Cardiac fibroblast (primary cell): Measurements from ENCODE around the gene MRPS22.

ENCODE experiments used
- DNase-seq, 2 donors: peaks; one replicate each; pipeline versions ENCODE4 v3.0.0 to v3.0.0-alpha.2; 2010; ENCODE audit warnings: low read depth in 2 of 2
- H3K4me3 ChIP-seq, 2 donors: replicated peaks in 1 of 2; 1 replicate in 1 of 2; 2 replicates in 1 of 2; pipeline ENCODE4 v1.5.1; 2011; ENCODE audit warnings: low read depth in 2 of 2, low read length in 2 of 2, mild to moderate bottlenecking in 2 of 2, moderate library complexity in 1 of 2
- TF ChIP-seq, protein P1 (sequence below): IDR thresholded peaks from one replicate; pipeline ENCODE4 v1.5.1; 2011; ENCODE audit warnings: low read depth, mild to moderate bottlenecking, low read length, inconsistent platforms

The MRPS22 gene

DNA sequence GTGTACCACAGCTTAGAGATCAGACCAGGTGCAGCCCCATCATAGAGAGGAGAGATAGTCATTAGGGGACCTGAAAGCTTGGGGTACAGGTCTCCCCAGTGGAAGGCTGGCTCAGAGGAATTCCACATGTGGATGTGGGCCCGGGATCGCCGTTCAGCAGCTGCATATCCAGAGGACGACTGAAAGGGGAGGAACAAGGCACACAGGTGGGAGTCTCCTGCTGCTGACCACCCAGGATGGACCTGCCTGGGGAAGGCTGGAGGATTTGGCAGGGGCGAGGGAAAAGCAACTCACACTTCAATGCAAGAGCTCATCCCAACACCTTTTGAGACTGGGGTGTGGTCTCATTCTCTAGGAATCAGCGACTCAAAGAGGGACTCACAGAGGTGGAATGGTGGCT, 25.0 kb upstream of the MRPS22 start:
- no peak overlapping the region for H3K4me3 ChIP-seq
- no peak for DNase-seq
- TF ChIP-seq, protein P1, sequence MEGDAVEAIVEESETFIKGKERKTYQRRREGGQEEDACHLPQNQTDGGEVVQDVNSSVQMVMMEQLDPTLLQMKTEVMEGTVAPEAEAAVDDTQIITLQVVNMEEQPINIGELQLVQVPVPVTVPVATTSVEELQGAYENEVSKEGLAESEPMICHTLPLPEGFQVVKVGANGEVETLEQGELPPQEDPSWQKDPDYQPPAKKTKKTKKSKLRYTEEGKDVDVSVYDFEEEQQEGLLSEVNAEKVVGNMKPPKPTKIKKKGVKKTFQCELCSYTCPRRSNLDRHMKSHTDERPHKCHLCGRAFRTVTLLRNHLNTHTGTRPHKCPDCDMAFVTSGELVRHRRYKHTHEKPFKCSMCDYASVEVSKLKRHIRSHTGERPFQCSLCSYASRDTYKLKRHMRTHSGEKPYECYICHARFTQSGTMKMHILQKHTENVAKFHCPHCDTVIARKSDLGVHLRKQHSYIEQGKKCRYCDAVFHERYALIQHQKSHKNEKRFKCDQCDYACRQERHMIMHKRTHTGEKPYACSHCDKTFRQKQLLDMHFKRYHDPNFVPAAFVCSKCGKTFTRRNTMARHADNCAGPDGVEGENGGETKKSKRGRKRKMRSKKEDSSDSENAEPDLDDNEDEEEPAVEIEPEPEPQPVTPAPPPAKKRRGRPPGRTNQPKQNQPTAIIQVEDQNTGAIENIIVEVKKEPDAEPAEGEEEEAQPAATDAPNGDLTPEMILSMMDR = no peak

DNA sequence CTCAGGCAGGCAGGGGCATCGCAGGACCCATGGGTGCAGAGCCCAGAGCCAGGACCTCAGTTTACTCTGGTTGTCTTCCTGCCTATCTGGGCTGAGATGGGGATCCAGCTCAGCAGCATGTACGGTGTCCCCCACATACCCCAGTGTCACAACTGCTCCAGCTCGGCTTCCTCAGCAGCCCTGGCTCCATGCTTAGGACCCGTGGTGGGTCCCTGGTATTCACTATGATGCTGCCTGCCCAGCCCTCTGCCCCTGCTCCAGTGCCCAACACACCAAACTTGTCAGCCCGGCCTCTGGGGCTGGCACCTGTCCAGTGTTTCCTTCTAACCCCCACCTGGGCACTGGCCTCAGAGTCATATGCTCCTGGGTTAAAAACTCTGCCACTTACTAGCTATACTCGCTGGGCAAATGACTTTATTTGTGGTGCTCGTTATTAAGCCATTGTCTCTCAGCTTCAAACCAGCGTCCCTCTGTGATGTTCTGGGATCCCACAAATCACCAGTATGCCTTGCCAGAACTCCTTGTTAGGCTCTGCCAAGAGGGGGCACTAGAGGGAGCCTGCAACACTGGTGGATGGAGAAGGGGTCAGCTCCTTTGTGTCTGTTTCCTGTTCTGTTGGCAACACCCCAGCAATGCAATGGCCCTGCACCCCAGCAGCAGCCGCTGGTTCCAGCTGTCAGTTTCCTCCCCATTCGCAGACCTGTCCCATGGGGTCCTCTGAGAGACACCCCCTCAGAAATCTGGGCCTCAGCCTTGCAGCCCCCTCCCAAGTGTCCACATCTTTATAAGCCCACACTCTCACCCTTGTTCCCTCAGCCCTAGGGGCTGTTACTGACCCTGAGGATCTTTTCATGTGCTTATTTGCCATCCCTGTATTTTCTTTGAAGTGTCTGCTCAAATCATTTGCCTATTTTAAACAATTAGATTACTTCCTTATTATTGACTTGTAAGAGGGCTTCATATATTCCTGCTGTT, 24.1 kb upstream of the MRPS22 start:
- peak in 1 of 2 donors; percentile 48 for DNase-seq
- H3K4me3 ChIP-seq = no peak overlapping the region
- TF ChIP-seq, protein P1 = peak; percentile 56

DNA sequence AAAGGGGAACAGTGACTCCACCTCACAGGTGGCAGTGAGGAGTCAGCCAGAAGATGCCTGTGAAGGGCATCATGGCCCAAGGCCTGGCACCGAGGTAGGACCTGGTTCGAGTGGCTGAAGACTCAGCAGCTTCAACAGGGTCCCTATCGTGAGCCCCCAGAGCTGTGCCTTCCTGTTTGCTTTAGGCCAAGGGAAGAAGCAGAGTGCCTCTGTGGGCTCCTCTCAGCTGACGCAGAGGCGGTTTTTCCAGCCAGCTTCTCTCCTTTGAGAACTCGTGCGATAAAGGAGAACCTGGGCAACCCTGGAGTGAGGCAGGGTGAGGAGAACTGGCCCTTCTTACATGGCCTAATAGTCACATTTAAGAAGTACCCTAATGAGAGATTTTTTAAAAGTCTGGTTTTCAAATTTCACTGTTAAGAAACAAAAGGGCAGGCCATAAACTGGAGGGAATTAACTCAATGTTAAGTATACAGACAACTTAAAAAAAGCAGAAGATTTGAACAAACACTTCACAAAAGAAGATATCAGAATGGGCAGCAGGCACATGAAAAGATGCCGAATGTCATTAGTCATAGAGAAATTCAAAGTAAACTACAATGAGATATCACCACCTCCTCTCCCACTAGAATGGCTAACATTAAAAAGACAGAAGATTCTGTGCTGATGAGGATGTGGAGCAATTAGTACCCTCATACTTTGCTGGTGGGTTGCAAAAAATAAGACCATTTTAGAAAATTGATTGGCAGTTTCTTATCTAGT, 23.1 kb upstream of the MRPS22 start:
- TF ChIP-seq, protein P1 = no peak
- DNase-seq = no peak
- H3K4me3 ChIP-seq = no peak overlapping the region

DNA sequence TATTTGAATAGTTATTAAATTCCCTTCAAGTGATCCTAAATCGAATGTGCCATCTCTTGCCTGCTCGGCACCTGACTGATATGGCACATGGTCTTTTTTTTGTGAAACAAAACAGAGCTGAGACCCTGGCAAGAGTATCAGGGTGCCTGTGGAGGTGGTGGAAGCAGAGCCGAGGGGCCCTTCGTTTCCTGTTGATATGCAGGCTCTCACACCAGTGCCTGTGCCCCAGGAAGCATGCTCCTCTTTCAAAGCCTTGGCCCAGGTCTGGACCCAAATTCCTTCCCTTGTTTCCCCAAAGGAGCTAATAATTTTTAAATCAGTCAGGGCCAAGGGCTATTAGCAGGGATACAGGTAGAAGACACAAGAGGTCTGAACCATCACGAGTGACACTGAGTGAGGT, 21.5 kb upstream of the MRPS22 start:
- TF ChIP-seq, protein P1 = no peak
- H3K4me3 ChIP-seq = no peak overlapping the region
- no peak for DNase-seq

GRCh38 chr3:139323146-139323545, 20.7 kb upstream of the MRPS22 start:
- TF ChIP-seq, protein P1 = no peak
- H3K4me3 ChIP-seq = no peak overlapping the region
- DNase-seq = no peak

GRCh38 chr3:139324456-139324855, 19.4 kb upstream of the MRPS22 start:
- no peak for DNase-seq
- TF ChIP-seq, protein P1 = no peak
- H3K4me3 ChIP-seq = no peak overlapping the region
